NCI-H1092 (cell line): ENCODE measurements around the gene PPP1R13B.
"Not testable (repeated sequence)": the region's sequence is repeated elsewhere in the genome, so short reads cannot be mapped to it uniquely, and the experiment has no call there.

Experiments
- DNase-seq: peaks from one replicate; lab custom pipeline; 2025; lab: John Stamatoyannopoulos, UW

The PPP1R13B gene

GRCh38 chr14:103698380-103699260, 148.8 kb downstream of the PPP1R13B start:
- no peak for DNase-seq

GRCh38 chr14:103697603-103698379, 149.6 kb downstream of the PPP1R13B start:
- no peak for DNase-seq

- no peak for DNase-seq
Observed at GRCh38 chr14:103697206-103697602, 150.2 kb downstream of the PPP1R13B start.

GRCh38 chr14:103696466-103697071, 150.8 kb downstream of the PPP1R13B start:
- peak; percentile 15 for DNase-seq

GRCh38 chr14:103696070-103696402, 151.3 kb downstream of the PPP1R13B start:
- no peak for DNase-seq

GRCh38 chr14:103695296-103696069, 151.9 kb downstream of the PPP1R13B start:
- no peak for DNase-seq

GRCh38 chr14:103694572-103695026, 152.8 kb downstream of the PPP1R13B start:
- DNase-seq: no peak

- DNase-seq: no peak
Observed at GRCh38 chr14:103693515-103693914, 153.9 kb downstream of the PPP1R13B start.

GRCh38 chr14:103692871-103693270, 154.5 kb downstream of the PPP1R13B start:
- DNase-seq: no peak

- no peak for DNase-seq
Observed at GRCh38 chr14:103692159-103692558, 155.2 kb downstream of the PPP1R13B start.

- not testable (repeated sequence) for DNase-seq
Observed at GRCh38 chr14:103691655-103692054, 155.7 kb downstream of the PPP1R13B start.

GRCh38 chr14:103690332-103690731, 157.0 kb downstream of the PPP1R13B start:
- DNase-seq: no peak

GRCh38 chr14:103688906-103689902, 158.2 kb downstream of the PPP1R13B start:
- DNase-seq: no peak

- no peak for DNase-seq
Observed at GRCh38 chr14:103688441-103688840, 158.9 kb downstream of the PPP1R13B start.

- DNase-seq: no peak
Observed at GRCh38 chr14:103687712-103688111, 159.7 kb downstream of the PPP1R13B start.

GRCh38 chr14:103686831-103687485, 160.4 kb downstream of the PPP1R13B start:
- no peak for DNase-seq

- no peak for DNase-seq
Observed at GRCh38 chr14:103685276-103686211, 161.8 kb downstream of the PPP1R13B start.

GRCh38 chr14:103684871-103685270, 162.5 kb downstream of the PPP1R13B start:
- DNase-seq: no peak

- DNase-seq: no peak
Observed at GRCh38 chr14:103684471-103684870, 162.9 kb downstream of the PPP1R13B start.
